ENCODE measurements around the gene PMAIP1.

The PMAIP1 gene

GRCh38 chr18:59916746-59917145 lies 16.9 kb downstream of the PMAIP1 start:
- DNase-seq, result no peak

GRCh38 chr18:59917422-59917821 lies 17.6 kb downstream of the PMAIP1 start:
- DNase-seq, result no peak

- peak; percentile 80 for DNase-seq
Observed at GRCh38 chr18:59918320-59918755, 18.5 kb downstream of the PMAIP1 start.

- DNase-seq, result no peak
Observed at GRCh38 chr18:59918997-59919396, 19.2 kb downstream of the PMAIP1 start.

GRCh38 chr18:59921384-59921891 lies 21.6 kb downstream of the PMAIP1 start:
- no peak for DNase-seq

GRCh38 chr18:59923539-59924196 lies 23.9 kb downstream of the PMAIP1 start:
- DNase-seq, result no peak

GRCh38 chr18:59926131-59926530 lies 26.3 kb downstream of the PMAIP1 start:
- no peak for DNase-seq

GRCh38 chr18:59927246-59927825 lies 27.5 kb downstream of the PMAIP1 start:
- DNase-seq, result no peak

- no peak for DNase-seq
Observed at GRCh38 chr18:59928201-59928600, 28.4 kb downstream of the PMAIP1 start.

GRCh38 chr18:59929621-59930295 lies 30.0 kb downstream of the PMAIP1 start:
- DNase-seq, result no peak

GRCh38 chr18:59932401-59932800 lies 32.6 kb downstream of the PMAIP1 start:
- no peak for DNase-seq

- DNase-seq, result no peak
Observed at GRCh38 chr18:59938676-59939075, 38.9 kb downstream of the PMAIP1 start.

- no peak for DNase-seq
Observed at GRCh38 chr18:59939127-59939526, 39.3 kb downstream of the PMAIP1 start.

GRCh38 chr18:59940068-59940467 lies 40.3 kb downstream of the PMAIP1 start:
- DNase-seq, result no peak

- DNase-seq, result no peak
Observed at GRCh38 chr18:59941331-59941730, 41.5 kb downstream of the PMAIP1 start.

- DNase-seq, result no peak
Observed at GRCh38 chr18:59942601-59943000, 42.8 kb downstream of the PMAIP1 start.

GRCh38 chr18:59945544-59945943 lies 45.7 kb downstream of the PMAIP1 start:
- no peak for DNase-seq

GRCh38 chr18:59950215-59950944 lies 50.6 kb downstream of the PMAIP1 start:
- no peak for DNase-seq

- no peak for DNase-seq
Observed at GRCh38 chr18:59951591-59951990, 51.8 kb downstream of the PMAIP1 start.

- no peak for DNase-seq
Observed at GRCh38 chr18:59952283-59953007, 52.6 kb downstream of the PMAIP1 start.

Measured in COR-L47 (cell line).